A673 (cell line): Measurements from ENCODE around the gene EFHC1. TPM values are rescaled to one million over a fixed set of nuclear protein-coding genes. Genes with fewer than 3 reads are reported as not detected.

ENCODE experiments used
- BruUV-seq: library from RNA; stranded (reverse); fragments of 400-500 nt; replicated peaks from 2 replicates; lab custom pipeline; 2021; lab: Mats Ljungman, UMichigan
- CTCF ChIA-PET: fragments of 300-600 bp; sonication (Branson Sonifier 250); formaldehyde crosslinking; loops from one replicate; lab custom pipeline; 2022; ENCODE audit warnings: antibody characterized with exemption; lab: Charles Lee
- POLR2A ChIA-PET: fragments of 300-600 bp; sonication (Branson Sonifier 250); formaldehyde crosslinking; loops from one replicate; lab custom pipeline; 2022; ENCODE audit warnings: antibody characterized with exemption; ENCODE audit not compliant: low non-redundant PET; lab: Charles Lee
- DNase-seq: peaks from one replicate; pipeline ENCODE4 v3.0.0-alpha.2; 2015; ENCODE audit warnings: low spot score
- H3K27ac ChIP-seq: fragments of 200-600 bp; sonication (generic); 2 replicates; pipeline ENCODE4 v1.5.1; 2016; ENCODE audit warnings: mixed run types, low read depth, mild to moderate bottlenecking, mixed read lengths, antibody characterized with exemption, low read length; ENCODE audit not compliant: poor library complexity, severe bottlenecking
- H3K27me3 ChIP-seq: fragments of 200-600 bp; sonication (generic); replicated peaks from 2 replicates; pipeline ENCODE4 v1.6.1; 2017; ENCODE audit warnings: mixed run types, low read depth, mild to moderate bottlenecking, mixed read lengths, antibody characterized with exemption, low read length; ENCODE audit not compliant: insufficient read depth, poor library complexity
- H3K36me3 ChIP-seq: fragments of 200-600 bp; sonication (generic); 2 replicates; pipeline ENCODE4 v1.6.1; 2016; ENCODE audit warnings: mixed run types, mild to moderate bottlenecking, mixed read lengths, antibody characterized with exemption, low read length; ENCODE audit not compliant: insufficient read depth, poor library complexity, severe bottlenecking
- H3K4me1 ChIP-seq: fragments of 200-600 bp; sonication (generic); 2 replicates; pipeline ENCODE4 v1.6.1; 2017; ENCODE audit warnings: mixed run types, mild to moderate bottlenecking, mixed read lengths, antibody characterized with exemption, low read length; ENCODE audit not compliant: insufficient read depth, poor library complexity, severe bottlenecking
- H3K4me3 ChIP-seq: fragments of 200-600 bp; sonication (generic); 2 replicates; pipeline ENCODE4 v1.5.1; 2016; ENCODE audit warnings: low read depth, mixed run types, mild to moderate bottlenecking, mixed read lengths, low read length; ENCODE audit not compliant: poor library complexity, severe bottlenecking
- H3K9me3 ChIP-seq: fragments of 200-600 bp; sonication (generic); 2 replicates; pipeline ENCODE4 v1.6.1; 2016; ENCODE audit warnings: mixed run types, low read depth, mild to moderate bottlenecking, mixed read lengths, antibody characterized with exemption, low read length; ENCODE audit not compliant: poor library complexity, severe bottlenecking
- EZH2 ChIP-seq: fragments of 200-600 bp; sonication (generic); IDR thresholded peaks from 2 replicates; pipeline ENCODE4 v1.6.1; 2017; ENCODE audit warnings: borderline replicate concordance, low read depth, mild to moderate bottlenecking, mixed read lengths, antibody characterized with exemption, low read length; ENCODE audit not compliant: poor library complexity, severe bottlenecking
- intact Hi-C: fragments of 100-400 bp; cut with micrococcal nuclease; formaldehyde crosslinking; loops from one replicate; pipeline ENCODE4 v1.10.0; 2022; ENCODE audit not compliant: unreplicated experiment
- total RNA-seq: library from RNA; stranded (reverse); gene quantifications from 2 replicates; pipeline ENCODE4 v1.2.3, GENCODE V29; 2021
- TF ChIP-seq, protein P1 (sequence below): fragments of 300-800, 200-600 bp; sonication (generic); conservative IDR thresholded peaks from 2 replicates; pipeline ENCODE4 v1.5.1; 2017; ENCODE audit warnings: low read depth, mild to moderate bottlenecking, antibody characterized with exemption, low read length, moderate library complexity, mixed read lengths

The EFHC1 gene
- total RNA-seq, 1 experiment from 2014 or later: 16.9 TPM

DNA sequence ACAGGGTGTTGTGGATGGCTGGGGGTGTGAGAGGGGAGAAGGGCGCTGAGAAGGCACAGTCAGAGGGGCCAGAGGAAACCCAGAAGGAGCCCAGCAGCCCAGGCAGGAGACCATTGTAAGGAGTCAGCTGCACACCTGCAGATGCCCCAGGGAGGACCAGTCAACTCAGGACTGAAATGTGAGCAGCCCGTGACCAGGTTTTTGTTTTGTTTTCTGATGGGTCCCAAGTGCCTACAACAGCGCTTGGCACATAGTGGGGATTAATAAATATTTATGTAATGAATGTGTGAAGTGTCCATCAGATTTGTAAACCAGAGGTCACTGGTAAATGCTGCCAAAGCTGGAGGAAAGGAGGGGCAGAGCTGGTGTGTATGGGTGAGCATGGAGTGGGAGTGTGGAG, 126.5 kb downstream of the EFHC1 start:
- TF ChIP-seq EZH2: no peak
- TF ChIP-seq, protein P1, sequence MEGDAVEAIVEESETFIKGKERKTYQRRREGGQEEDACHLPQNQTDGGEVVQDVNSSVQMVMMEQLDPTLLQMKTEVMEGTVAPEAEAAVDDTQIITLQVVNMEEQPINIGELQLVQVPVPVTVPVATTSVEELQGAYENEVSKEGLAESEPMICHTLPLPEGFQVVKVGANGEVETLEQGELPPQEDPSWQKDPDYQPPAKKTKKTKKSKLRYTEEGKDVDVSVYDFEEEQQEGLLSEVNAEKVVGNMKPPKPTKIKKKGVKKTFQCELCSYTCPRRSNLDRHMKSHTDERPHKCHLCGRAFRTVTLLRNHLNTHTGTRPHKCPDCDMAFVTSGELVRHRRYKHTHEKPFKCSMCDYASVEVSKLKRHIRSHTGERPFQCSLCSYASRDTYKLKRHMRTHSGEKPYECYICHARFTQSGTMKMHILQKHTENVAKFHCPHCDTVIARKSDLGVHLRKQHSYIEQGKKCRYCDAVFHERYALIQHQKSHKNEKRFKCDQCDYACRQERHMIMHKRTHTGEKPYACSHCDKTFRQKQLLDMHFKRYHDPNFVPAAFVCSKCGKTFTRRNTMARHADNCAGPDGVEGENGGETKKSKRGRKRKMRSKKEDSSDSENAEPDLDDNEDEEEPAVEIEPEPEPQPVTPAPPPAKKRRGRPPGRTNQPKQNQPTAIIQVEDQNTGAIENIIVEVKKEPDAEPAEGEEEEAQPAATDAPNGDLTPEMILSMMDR: no peak
- Histone ChIP-seq H3K36me3 (no peaks in the 10 kb centered on the region), H3K9me3 (no peaks in the 10 kb centered on the region), H3K4me1 (peaks cover 82% of the 10 kb centered on the region), H3K27me3 (no peaks in the 10 kb centered on the region), H3K27ac (no peak overlapping the region), H3K4me3 (no peak overlapping the region)
- DNase-seq: no peak
- intact Hi-C loops: no loop called here
- POLR2A ChIA-PET: no interaction called here
- BruUV-seq: no TSS peak
- CTCF ChIA-PET: no interaction called here

DNA sequence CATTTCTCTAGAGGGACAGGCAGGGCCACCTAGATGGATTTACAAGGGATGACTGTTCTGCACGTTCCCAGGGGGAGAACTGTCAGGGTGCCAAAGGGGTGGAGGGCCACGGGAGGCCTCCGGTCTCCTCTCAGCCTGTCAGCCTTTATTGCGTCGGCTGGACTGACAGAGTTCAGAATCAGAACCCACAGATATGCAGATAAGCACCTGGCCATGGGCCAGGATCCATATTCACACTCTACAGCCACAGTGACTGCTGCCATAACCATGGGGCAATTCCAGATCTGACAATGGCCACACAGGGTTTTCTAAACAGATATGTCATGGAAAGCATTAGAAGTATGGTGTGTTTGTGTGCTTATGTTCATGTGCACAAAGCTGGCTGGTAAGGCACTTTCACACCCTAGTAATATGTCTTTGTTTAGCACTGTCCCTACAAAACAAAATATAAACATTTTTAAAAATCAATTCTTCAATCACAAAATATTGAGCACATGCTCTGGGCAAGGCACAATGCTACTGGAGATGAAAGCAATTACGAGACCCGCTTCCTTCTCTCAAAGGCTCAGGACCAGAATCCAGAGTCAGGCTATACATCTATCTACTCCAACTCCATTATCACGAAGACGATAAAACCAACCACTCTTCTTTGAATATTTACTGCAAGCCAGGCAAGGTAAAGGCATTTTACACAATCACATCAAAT, 127.7 kb downstream of the EFHC1 start:
- ChIA-PET POLR2A (no interaction called here), CTCF (no interaction called here)
- Histone ChIP-seq H3K36me3 (no peaks in the 10 kb centered on the region), H3K4me1 (peaks cover 74% of the 10 kb centered on the region), H3K27ac (no peak overlapping the region), H3K27me3 (no peaks in the 10 kb centered on the region), H3K4me3 (no peak overlapping the region), H3K9me3 (no peaks in the 10 kb centered on the region)
- intact Hi-C loops: no loop called here
- BruUV-seq: no TSS peak
- DNase-seq: no peak
- TF ChIP-seq EZH2: no peak
- TF ChIP-seq, protein P1: no peak

DNA sequence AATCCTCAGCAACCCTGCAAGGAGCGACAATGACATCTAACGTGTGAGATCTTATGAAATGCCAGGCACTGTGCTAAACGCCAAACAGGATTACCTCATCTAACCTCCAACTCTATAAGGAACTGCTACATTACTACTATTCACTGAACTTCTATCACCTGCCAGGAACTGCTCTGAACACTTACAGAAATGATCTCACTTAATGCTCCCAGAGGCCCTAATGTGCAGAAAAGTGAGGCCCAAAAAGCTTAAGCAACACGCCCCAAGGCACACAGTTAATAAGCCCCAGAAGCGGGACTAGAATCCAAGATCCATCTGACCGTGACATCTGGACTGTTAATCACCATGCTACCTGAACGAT, 128.2 kb downstream of the EFHC1 start:
- Histone ChIP-seq H3K36me3 (no peaks in the 10 kb centered on the region), H3K4me1 (peaks cover 69% of the 10 kb centered on the region), H3K9me3 (no peaks in the 10 kb centered on the region), H3K27ac (no peak overlapping the region), H3K4me3 (no peak overlapping the region), H3K27me3 (no peaks in the 10 kb centered on the region)
- CTCF ChIA-PET: no interaction called here
- DNase-seq: no peak
- intact Hi-C loops: no loop called here
- POLR2A ChIA-PET: no interaction called here
- BruUV-seq: no TSS peak
- TF ChIP-seq, protein P1: no peak
- TF ChIP-seq EZH2: no peak
